Measurements from ENCODE around the gene MOV10L1. TPM values are rescaled to one million over a fixed set of nuclear protein-coding genes. Genes with fewer than 3 reads are reported as not detected.

MOV10L1 gene
- total RNA-seq, 3 donors from 2014 or later: 0.16 to 0.44 (median 0.33) TPM

DNA sequence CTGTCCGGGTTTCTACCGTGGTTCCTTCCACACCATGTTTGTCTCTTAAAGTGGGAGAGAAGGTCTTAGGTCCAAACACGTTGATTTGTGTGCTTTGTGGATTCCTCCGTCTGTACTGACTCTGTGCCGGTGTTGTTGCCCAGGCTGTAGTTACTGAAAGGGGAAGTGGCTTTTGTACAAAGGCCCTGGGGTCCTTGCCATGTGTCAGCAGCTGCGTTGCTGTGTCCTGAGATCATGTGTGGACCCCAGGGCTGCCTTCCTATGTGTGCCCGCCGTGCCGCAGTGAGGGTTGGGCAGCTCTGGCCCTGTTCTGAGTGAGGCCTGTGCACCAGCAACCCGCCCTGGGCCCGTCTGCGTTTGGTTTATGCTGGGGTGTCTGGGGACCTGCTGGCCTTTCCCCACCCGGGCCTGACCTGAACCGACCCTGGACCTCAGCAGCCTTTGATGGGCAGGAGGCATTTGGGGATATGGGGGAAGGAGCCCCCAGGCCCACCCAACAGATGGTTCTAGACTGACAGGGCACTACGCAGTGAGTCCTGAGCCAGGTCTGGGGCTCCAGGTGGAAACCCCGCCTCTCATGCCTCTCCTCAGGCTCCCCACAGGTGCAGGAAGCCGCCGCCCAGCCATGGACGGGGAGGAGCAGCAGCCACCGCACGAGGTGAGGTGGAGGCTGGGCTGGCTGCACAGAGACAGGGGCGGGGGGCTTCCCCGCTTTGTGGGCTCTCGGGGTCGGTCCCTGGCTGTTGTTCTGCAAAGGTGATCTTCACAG lies 102.8 kb downstream of the MOV10L1 start:
- H3K27ac ChIP-seq: no peak overlapping the region
- H3K36me3 ChIP-seq: no peaks in the 10 kb centered on the region
- peaks cover 13 to 20% of the 10 kb centered on the region in 2 donors for H3K4me1 ChIP-seq
- no peaks in the 10 kb centered on the region for H3K27me3 ChIP-seq
- DNase-seq (ENCODE audit: low spot score in 2 of 2): no peak
- no peak for TF ChIP-seq POLR2AphosphoS5 (IDR thresholded peaks at IDR 0.05)
- TF ChIP-seq, protein P1, sequence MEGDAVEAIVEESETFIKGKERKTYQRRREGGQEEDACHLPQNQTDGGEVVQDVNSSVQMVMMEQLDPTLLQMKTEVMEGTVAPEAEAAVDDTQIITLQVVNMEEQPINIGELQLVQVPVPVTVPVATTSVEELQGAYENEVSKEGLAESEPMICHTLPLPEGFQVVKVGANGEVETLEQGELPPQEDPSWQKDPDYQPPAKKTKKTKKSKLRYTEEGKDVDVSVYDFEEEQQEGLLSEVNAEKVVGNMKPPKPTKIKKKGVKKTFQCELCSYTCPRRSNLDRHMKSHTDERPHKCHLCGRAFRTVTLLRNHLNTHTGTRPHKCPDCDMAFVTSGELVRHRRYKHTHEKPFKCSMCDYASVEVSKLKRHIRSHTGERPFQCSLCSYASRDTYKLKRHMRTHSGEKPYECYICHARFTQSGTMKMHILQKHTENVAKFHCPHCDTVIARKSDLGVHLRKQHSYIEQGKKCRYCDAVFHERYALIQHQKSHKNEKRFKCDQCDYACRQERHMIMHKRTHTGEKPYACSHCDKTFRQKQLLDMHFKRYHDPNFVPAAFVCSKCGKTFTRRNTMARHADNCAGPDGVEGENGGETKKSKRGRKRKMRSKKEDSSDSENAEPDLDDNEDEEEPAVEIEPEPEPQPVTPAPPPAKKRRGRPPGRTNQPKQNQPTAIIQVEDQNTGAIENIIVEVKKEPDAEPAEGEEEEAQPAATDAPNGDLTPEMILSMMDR (IDR thresholded peaks at IDR 0.05): no peak
- no peak for TF ChIP-seq POLR2A (IDR thresholded peaks at IDR 0.05)
- H3K4me3 ChIP-seq: no peak overlapping the region
- intact Hi-C loops (cut with DNase I; ENCODE audit: low total_unique reads): loop anchor here (1.0 kb wide), 1 partner anchor 45 kb away; no protein-coding TSS in a partner anchor
- H3K9me3 ChIP-seq: no peaks in the 10 kb centered on the region

DNA sequence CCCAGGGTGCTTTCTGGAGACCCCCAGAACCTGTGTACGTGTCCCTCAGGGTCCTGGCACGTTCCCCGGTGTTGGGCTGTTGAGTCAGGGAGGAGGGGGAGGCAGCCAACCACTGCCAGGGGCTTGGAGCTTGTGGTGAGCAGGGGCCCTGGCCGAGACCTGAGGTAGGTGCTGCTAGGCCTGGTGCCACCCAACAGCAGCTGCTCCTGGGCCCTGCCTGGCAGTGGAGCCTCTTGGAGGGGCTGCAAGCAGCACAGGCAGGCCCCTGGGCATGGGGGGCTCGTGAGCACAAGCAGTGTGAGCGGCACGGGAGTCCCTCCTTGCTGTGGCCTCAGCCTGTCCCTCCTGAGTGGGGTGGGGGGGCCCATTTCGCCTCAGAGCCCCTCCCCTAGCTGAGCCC lies 103.8 kb downstream of the MOV10L1 start:
- no peak overlapping the region for H3K4me3 ChIP-seq
- peaks cover 13 to 20% of the 10 kb centered on the region in 2 donors for H3K4me1 ChIP-seq
- H3K9me3 ChIP-seq: no peaks in the 10 kb centered on the region
- H3K27me3 ChIP-seq: no peaks in the 10 kb centered on the region
- no peak overlapping the region for H3K27ac ChIP-seq
- intact Hi-C loops (cut with DNase I; ENCODE audit: low total_unique reads): no loop called here
- no peaks in the 10 kb centered on the region for H3K36me3 ChIP-seq
- no peak for DNase-seq (ENCODE audit: low spot score in 2 of 2)
- TF ChIP-seq POLR2A (IDR thresholded peaks at IDR 0.05): no peak
- TF ChIP-seq POLR2AphosphoS5 (IDR thresholded peaks at IDR 0.05): no peak
- TF ChIP-seq, protein P1 (IDR thresholded peaks at IDR 0.05): no peak

DNA sequence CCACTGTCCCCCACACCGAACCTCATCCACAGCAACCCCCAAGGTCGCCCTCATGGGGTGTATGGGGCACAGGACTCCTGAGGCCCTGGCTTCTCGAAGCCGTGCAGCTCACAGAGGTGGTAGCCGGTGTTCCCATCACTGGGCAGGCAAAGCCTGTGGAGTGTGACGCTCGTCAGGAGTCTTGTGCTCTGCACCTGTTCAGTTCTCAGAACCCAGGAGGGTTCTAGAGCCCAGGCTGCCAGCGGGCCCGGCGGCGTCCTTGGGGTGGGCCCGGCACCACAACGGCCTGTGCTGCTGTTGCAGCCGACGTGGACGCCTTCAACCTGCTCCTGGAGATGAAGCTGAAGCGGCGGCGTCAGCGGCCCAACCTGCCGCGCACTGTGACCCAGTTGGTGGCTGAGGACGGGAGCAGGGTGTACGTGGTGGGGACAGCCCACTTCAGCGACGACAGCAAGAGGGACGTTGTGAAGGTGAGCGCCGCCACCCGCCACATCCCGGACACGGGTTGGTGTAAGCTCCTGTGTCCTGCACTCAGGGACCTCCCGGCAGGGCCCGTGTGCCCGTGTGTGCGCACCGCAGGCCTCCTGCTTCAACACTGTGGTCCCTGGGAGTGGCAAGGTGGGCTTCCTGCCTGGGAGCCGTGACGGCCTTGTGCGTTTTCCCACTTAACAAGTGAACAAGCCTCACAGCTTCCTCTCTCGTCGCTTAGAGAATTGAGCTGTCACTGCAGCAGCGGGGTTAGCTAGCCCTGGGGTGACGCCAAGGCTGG lies 104.4 kb downstream of the MOV10L1 start:
- Histone ChIP-seq H3K9me3 (no peaks in the 10 kb centered on the region), H3K27ac (no peak overlapping the region), H3K4me1 (peaks cover 13 to 17% of the 10 kb centered on the region in 2 donors), H3K27me3 (no peaks in the 10 kb centered on the region), H3K36me3 (no peaks in the 10 kb centered on the region), H3K4me3 (no peak overlapping the region)
- TF ChIP-seq POLR2A (IDR thresholded peaks at IDR 0.05): no peak
- TF ChIP-seq, protein P1 (IDR thresholded peaks at IDR 0.05): no peak
- no peak for TF ChIP-seq POLR2AphosphoS5 (IDR thresholded peaks at IDR 0.05)
- intact Hi-C loops (cut with DNase I; ENCODE audit: low total_unique reads): no loop called here
- no peak for DNase-seq (ENCODE audit: low spot score in 2 of 2)

DNA sequence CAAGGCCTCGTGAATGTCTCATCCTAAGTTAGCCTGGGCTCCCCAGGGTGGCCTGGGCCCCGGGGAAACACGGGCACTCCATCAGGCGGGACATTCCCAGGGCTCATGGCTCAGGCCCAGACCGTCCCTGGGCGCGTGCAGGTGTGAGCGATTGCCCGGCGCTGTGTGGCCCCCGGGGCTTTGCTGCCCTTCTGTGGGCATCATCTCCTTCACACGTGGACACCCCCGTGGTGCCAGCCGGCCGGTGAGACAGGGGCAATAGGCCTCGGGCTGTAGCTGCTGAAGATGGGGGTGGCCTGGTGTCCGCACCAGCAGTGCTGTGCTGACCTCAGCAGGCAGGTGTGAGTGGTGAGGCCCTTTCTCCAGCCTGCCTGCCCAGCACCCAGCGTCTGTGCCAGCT lies 106.5 kb downstream of the MOV10L1 start:
- peaks cover 0 to 3% of the 10 kb centered on the region in 2 donors for H3K4me1 ChIP-seq
- no peak overlapping the region for H3K4me3 ChIP-seq
- no peak for TF ChIP-seq POLR2AphosphoS5 (IDR thresholded peaks at IDR 0.05)
- TF ChIP-seq, protein P1 (IDR thresholded peaks at IDR 0.05): no peak
- TF ChIP-seq POLR2A (IDR thresholded peaks at IDR 0.05): no peak
- H3K27me3 ChIP-seq: no peaks in the 10 kb centered on the region
- no peak overlapping the region for H3K27ac ChIP-seq
- DNase-seq (ENCODE audit: low spot score in 2 of 2): no peak
- intact Hi-C loops (cut with DNase I; ENCODE audit: low total_unique reads): no loop called here
- H3K36me3 ChIP-seq: no peaks in the 10 kb centered on the region
- H3K9me3 ChIP-seq: no peaks in the 10 kb centered on the region

Measured in breast epithelium (tissue), 4 donors.